GM11168 (cell line): ENCODE measurements around the gene INSR.

Experiments used
- in situ Hi-C: fragments of 300-500 bp; cut with MboI; formaldehyde crosslinking; loops from one replicate; pipeline ENCODE4 v1.12.0; 2022; ENCODE audit warnings: low sequenced_read_pairs; ENCODE audit not compliant: unreplicated experiment

Gene INSR

DNA sequence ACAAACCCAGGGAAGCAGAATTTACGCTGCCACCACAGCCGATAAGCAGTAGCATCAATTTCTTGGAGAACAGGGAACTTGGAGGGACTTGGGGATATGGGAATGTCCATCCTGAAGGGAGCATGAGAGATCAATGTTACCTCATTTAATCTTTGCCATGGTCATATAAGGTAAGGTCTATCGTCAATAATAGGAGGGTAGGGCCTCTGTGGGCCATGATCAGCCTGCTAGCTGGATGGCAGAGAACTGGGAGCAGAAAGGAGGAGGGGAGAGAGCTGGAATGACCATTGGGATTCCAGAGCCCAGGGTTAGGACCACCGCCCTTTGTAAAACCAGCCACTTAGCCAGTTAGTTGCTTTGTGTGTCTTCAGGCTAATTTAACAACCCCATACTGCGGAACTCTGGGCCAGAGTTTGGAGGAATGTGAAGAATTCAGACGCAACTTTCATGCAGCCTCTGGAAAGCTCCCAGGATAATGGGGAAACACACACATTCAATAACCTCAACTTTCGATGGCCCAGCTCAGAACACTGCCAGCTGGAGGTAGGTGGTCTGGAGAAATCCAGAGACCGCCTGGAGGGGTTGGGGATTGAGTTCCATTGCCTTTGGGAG, 184.4 kb downstream of the INSR start:
- in situ Hi-C loops: loop anchor here (10.0 kb wide), 1 partner anchor 235 kb away; the partner anchor contains the start of gene ARHGEF18

DNA sequence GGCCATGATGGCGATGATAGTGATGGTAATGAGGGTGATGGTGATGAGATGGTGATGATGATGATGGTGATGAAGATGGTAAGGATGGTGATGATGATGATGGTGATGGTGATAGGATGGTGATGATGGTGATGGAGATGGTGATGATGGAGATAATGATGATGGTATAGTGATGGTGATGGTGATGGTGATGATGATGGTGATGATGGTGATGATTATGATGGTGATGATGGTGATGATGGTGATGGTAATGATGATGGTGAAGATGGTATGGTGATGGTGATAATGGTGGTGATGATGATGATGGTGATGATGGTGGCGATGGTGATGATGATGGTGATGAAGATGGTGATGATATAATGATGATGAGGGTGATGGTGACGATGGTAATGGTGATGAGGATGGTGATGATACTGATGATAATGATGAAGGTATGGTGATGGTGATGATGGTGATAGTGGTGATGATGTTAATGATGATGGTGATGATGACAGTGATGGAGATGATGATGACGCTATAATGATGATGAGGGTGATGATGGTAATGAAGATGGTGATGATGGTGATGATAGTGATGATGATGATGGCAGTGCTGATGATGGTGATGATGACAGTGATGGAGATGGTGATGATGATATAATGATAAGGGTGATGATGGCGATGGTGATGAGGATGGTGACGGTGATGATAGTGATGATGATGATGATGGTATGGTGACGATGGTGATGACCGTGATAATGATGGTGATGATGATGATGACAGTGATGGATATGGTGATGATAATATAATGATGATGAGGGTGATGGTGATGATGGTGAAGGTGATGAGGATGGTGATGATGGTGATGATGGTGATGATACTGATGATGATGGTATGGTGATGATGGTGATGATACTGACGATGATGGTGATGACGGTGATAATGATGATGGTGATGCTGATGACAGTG, 187.2 kb downstream of the INSR start:
- in situ Hi-C loops: loop anchor here (10.0 kb wide), 1 partner anchor 238 kb away; the partner anchor contains the start of gene ARHGEF18

DNA sequence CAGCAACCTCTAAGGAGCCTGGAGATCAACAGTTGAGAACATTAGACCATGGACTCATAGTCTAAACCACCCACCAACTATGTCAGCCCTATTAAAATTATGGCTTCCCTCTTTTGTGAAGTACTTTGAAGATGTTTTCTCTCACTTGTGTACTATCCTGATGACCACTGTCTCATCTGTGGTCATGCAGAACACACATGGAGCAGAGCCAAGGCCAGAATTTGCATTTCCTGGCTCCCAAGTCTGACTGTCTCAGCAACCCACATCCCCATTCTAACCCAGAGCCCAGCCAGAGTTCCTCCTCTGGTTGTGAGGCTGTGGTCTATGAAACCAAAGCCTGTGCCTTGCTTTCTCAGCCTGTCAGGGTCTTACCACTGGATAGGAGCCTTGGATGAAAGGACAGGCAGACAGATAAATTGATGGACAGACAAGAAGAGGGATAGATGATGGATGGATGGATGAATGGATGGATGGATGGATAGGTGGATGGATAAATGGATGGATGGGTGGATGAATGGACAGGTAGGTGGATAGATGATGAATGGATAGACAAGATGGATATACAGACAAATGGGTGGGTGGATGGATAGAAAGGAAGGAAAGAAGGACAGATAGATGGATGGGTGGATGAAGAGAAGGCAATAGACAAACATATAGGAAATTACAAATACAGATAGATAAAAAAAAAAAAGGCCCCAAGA, 189.3 kb downstream of the INSR start:
- in situ Hi-C loops: loop anchor here (10.0 kb wide), 1 partner anchor 240 kb away; the partner anchor contains the start of gene ARHGEF18

DNA sequence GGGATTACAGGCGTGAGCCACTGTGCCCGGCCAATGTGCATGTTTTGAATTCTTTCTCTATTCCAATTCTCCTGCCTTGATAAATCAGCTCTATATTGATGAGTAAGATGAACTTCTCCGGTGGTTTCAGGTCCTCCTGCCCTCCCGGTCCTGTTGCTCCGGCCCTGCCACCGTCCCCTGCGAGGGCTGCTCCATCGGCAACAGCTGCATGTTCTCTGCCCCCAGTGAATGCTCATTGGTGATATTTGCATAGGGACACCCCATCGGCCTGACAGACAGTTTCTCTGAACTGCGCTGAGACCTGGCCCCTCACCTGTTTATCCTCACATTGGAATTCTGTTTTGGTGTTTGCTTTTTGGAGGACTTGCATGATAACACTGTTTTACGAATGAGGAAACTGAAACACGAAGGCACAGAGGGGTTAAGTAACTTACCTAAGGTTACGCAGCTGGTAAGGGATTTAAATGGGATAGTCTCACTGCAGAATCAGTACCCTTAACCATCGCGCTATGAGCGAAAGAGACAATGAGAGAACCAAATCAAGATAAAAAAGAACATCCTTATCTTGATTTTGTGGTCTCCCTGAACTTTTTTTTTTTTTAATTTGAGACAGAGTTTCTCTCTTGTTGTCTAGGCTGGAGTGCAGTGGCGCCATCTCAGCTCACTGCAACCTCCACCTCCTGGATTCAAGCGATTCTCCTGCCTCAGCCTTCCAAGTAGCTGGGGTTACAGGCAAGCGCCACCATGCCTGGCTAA, 192.5 kb downstream of the INSR start:
- in situ Hi-C loops: loop anchor here (10.0 kb wide), 1 partner anchor 243 kb away; the partner anchor contains the start of gene ARHGEF18

DNA sequence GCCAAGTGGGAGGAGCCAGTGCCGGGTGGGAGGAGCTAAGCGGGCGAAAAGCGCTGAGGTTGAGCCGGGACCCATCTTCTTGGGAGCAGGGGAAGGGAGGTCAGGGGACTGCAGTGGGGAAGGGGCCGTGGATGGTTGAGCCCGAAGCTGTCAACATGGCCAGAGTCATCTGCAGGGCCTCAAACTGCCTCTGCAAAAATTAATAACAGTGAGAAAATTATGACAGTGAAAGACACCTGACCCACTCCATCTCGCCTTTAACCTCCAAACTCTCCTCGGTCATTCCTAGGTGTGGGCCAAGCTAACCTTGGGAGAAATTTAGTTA, 194.7 kb downstream of the INSR start:
- in situ Hi-C loops: loop anchor here (25.0 kb wide), 1 partner anchor 713 kb away; no protein-coding TSS in a partner anchor

DNA sequence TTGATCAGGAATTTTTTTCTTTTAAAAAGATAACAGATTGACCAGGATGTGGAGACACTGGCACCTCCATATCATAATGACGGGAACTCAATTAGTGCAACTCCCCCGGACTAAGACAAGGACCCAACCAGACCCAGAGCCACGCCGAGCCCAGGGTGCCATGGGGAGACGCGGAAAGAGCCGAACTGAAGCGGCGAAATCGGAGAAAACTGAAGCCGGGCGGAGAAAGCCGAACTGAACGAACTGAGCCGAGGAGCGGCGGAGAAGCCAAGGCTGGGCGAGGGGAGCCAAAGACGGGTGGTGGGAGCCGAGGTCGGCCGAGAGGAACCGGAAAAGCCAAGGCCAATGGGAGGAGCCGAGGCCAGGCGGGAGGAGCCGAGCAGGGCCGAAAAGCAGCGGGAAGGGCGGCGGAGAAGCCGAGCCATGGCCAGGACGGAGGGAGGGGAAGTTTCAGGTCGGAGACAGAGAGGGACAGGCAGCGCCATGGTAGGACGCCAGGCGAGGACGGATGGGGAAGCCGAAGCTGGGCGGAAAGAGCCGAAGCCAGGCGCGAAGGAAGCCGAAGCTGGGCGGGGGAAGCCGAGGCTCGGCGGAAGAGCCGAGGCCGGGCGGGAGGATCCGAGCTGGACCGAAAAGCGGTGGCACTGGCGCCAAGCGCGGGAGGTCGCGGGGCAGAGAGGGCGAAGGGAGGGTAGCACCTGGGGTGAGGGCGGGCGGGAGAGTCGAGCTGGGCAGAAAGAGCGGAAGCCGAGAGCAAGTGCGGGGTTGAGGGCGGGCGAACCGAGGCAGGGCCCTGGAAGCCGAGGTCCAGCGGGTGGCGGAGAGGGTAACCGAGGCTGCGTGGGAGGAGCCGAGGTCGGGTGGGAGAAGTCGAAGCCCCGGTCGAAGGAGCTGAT, 195.3 kb downstream of the INSR start:
- in situ Hi-C loops: loop anchor here (25.0 kb wide), 1 partner anchor 713 kb away; no protein-coding TSS in a partner anchor

DNA sequence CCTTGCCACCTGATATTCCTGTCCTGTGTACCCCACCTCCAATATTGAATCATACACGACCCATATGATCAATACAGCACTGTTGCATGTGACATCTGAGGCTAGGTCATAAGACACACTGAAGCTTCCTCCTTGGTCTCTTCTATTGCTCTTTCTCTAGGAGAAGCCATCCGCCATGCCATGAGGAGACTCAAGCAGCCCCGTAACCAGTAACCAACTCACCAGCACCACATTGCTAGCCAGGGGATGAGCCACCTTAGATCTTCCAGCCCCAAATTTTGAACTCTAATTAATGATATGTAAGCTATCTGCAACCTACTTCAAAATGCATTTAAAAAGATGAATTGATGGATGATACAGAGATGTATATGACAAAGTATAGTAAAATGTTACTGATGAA, 196.1 kb downstream of the INSR start:
- in situ Hi-C loops: loop anchor here (25.0 kb wide), 1 partner anchor 714 kb away; no protein-coding TSS in a partner anchor

DNA sequence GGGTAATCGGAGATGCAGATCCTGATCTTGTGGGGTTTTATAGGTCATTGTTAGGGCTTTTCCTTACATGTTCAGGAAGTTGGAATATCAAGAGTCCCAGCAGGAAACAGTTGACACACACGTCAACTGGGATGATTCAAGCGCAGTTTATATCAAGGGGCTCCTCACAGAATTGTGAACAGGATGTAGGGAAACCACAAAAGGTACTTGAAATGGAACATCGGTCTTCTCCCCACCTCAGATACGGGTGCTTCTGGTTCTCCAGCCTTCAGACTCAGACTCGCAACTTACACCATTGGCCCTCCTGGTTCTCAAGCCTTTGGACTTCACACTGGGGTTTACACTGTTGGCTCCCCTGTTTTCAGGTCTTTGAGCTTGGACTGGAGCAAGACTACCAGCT, 205.2 kb downstream of the INSR start:
- in situ Hi-C loops: loop anchor here (25.0 kb wide), 1 partner anchor 723 kb away; no protein-coding TSS in a partner anchor

DNA sequence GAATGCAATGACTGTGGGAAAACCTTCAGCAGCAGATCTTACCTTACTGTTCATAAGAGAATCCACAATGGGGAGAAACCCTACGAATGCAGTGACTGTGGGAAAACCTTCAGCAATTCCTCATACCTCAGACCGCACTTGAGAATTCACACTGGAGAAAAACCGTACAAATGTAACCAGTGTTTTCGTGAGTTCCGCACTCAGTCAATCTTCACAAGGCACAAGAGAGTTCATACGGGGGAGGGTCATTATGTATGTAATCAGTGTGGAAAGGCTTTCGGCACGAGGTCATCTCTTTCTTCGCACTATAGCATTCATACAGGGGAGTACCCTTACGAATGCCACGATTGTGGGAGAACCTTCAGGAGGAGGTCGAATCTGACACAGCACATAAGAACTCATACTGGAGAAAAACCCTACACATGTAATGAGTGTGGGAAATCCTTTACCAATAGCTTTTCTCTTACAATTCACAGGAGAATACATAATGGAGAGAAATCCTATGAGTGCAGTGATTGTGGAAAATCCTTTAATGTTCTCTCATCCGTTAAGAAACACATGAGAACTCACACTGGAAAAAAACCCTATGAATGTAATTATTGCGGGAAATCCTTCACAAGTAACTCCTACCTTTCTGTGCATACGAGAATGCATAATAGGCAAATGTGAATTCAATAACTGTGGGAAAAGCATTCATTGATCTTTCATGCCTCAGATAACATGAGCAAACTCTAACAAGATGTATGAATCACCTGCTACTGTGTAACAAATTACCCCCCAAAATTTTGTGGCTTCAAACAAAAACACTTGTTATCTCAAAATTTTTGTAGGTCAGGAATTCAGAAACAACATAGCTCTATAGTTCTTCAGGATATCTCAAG, 210.9 kb downstream of the INSR start:
- in situ Hi-C loops: loop anchor here (25.0 kb wide), 1 partner anchor 729 kb away; no protein-coding TSS in a partner anchor

DNA sequence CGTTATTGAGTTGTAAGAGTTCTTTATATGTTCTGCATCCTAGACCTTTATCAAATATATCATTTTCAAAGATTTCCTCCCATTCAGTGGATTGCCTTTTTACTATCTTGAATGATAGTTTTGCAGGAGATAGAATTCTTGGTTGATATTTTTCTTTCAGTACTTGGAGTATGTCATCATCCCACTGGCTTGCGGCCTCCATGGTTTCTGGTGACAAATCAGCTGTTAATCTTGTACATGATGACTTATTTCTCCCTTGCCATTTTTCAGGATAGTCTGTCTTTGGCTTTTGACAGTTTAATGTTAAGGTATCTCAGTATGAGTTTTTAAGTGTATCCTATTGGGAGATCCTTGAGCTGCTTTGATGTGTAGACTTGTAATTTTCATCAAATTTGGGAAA, 216.2 kb downstream of the INSR start:
- in situ Hi-C loops: loop anchor here (25.0 kb wide), 1 partner anchor 734 kb away; no protein-coding TSS in a partner anchor

DNA sequence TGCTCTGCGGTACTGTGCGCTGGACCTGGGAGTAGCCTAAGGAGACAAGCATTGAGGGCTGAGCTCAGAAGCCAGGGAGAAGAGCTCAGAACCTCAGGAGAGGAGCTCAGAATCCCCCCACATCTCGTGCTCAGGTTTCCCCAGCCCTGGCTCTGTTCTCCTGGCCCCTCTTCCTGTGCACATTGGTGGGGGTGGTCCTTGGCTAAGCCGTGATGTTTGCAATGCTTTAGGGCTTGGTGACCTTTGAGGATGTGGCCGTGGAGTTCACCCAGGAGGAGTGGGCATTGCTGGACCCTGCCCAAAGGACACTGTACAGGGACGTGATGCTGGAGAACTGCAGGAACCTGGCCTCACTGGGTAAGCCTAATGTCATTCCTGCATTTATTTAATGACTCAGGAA, 218.1 kb downstream of the INSR start:
- in situ Hi-C loops: loop anchor here (25.0 kb wide), 1 partner anchor 736 kb away; no protein-coding TSS in a partner anchor

DNA sequence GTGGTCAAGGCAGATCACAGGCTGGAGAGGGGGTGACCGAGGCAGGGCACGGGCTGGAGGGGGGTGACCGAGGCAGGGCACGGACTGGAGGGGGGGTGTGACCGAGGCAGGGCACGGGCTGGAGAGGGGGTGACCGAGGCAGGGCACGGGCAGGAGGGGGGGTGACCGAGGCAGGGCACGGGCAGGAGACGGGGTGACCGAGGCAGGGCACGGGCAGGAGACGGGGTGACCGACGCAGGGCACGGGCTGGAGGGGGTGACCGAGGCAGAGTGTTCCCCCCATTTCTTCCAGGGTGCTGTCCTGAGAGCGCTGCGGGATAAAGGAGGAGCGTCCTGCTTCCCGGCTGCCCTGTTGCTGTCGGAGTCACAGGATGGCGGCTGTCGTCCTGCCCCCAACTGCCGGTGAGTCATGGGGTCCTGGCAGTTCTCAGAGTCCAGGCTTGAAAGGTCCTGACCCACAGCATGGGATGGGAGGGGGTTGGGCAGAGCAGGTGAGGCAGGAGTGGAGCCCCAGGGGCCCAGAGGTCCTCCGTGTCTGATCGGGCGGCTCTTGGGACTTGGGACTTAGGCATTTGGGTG, 219.4 kb downstream of the INSR start:
- in situ Hi-C loops: loop anchor here (25.0 kb wide), 1 partner anchor 738 kb away; no protein-coding TSS in a partner anchor

DNA sequence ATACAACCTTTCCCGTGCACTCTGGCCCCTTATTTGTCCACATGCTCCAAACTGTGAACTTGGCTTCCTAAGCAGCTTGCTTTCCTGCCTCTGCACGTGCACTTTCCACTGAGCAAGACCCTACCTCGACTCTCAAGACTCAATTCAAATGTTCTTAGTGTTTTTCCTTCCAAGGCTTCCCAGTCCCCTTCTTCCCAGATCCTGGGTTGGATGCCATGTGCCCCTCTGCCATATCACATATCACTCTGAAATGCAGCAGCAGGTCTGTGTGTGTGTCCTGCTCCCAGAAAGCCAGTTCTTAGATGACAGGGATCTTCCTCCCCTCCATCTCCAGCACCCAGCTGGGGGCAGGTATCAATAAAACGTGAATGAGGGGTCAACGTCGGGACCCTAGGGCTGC, 221.7 kb downstream of the INSR start:
- in situ Hi-C loops: no loop called here

DNA sequence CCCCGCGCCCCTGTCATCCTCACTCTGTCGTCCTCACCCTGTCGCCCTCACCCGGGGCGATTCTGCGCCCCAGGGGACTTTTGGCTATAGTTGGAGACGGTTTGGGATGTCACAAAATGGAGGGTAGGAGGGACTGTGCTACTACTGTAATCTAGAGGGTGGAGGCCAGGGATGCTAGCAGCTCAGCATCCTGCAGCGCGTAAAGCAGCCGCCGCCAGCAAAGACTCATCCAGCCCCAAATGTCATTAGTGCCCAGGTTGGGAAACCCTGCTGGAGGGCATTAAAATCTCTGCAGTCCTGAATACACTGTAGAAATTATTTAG, 224.3 kb downstream of the INSR start:
- in situ Hi-C loops: no loop called here

DNA sequence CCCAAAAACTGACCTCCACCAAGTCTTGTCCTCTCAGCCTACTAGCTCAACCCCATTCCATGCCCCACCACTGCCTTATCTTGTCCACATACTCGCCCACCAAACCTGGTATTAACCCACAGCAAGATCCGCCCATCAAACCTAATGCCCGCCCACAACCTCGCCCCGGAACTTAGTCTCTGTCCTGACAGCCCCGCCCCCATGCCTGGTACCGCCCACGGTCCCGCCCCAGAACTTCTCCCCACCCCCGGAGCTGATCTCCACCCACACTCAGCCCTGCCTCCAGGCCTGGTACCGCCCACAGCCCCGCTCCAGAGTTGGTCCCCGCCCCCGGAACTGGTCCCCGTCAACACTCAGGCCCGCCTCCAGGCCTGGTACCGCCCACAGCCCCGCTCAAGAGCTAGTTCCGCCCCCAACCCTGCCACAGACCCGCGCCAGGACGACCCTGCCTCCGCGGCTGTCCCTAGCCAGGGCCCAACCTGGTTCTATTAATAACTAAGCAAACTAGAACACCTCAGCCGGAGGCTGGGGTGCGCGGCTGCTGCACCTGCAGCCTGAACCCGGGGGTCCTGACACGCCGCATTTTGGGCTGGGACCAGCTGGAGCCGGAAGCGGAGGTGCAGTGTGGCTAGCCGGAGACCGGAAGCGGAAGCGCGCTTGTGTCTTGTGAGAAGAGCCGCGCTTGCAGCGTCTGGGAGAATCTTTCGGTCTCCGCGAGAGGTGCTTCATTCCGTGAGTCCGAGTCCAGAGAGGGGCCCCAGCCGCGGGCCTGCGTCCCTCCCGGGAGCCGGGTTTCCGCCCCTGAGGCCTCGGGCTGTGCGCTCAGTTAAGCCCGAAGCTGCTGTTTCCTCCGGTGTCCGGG, 224.9 kb downstream of the INSR start, which contains the start of gene ZNF557:
ZNF557 (plus strand) TSS at position 662 of the 862 bp plus-strand sequence. CDS start 5,372 bp downstream, outside the sequence.
- in situ Hi-C loops: no loop called here

DNA sequence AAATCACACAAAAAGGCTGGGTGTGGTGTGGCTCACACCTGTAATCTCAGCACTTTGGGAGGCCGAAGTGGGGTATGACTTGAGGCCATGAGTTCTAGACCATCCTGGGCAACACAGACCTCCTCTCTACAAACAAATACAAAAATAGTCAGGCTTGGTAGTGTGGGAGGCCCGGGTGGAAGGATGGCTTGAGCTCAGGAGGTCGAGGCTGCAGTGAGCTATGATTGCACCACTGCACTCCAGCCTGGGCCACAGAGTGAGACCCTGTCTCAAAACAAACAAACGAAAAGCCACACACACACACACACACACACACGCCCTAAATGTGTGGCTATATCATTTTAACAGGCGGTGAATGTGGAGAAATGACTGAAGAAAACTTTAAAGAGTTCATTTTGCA, 225.6 kb downstream of the INSR start:
- in situ Hi-C loops: no loop called here
